SK-MEL-5 (cell line): ENCODE data around the gene TRMT1. TPM values are rescaled to one million over a fixed set of nuclear protein-coding genes. Genes with fewer than 3 reads are reported as not detected.
"Not testable (repeated sequence)": the region's sequence is repeated elsewhere in the genome, so short reads cannot be mapped to it uniquely, and the experiment has no call there.

Experiments
- DNase-seq: peaks from one replicate; pipeline ENCODE4 v3.0.0-alpha.2; 2016; ENCODE audit warnings: low read depth, low spot score
- in situ Hi-C: cut with HindIII; loops from 2 replicates; pipeline ENCODE4 v1.10.0; 2016; ENCODE audit warnings: low sequenced_read_pairs, high pct_unique_total_duplicates, low pct_unique_long_range_greater_than_20kb
- polyA plus RNA-seq, 2 experiments: library from polyadenylated mRNA; depleted of rRNA; stranded (reverse); fragments of >200 nt; gene quantifications; 2 replicates each; pipeline ENCODE4 v1.2.3, GENCODE V29; 2015
- total RNA-seq: library from RNA; depleted of rRNA; stranded (reverse); fragments of >200 nt; shearing (Covaris generic); gene quantifications from 2 replicates; pipeline ENCODE4 v1.2.3, GENCODE V29; 2014; rRNA removed

Gene TRMT1
- 32.9 and 36.8 TPM in 2 replicates for total RNA-seq
- 44.7 and 45.1 TPM in 2 replicates for polyA plus RNA-seq (2015; cell fraction: cytosol; rRNA removed)
- 503 and 597 TPM in 2 replicates for polyA plus RNA-seq (2015; cell fraction: nucleus; rRNA removed)

GRCh38 chr19:13116282-13117175, at the start of gene TRMT1:
Gene TRMT1 (minus strand): TSS chr19:13116740. CDS start chr19:13116399, 341 bp downstream.
- in situ Hi-C loops = no loop called here
- peak; percentile 91 for DNase-seq

GRCh38 chr19:13166151-13166550, 49.6 kb upstream of the TRMT1 start:
- in situ Hi-C loops = not testable (repeated sequence)

DNA sequence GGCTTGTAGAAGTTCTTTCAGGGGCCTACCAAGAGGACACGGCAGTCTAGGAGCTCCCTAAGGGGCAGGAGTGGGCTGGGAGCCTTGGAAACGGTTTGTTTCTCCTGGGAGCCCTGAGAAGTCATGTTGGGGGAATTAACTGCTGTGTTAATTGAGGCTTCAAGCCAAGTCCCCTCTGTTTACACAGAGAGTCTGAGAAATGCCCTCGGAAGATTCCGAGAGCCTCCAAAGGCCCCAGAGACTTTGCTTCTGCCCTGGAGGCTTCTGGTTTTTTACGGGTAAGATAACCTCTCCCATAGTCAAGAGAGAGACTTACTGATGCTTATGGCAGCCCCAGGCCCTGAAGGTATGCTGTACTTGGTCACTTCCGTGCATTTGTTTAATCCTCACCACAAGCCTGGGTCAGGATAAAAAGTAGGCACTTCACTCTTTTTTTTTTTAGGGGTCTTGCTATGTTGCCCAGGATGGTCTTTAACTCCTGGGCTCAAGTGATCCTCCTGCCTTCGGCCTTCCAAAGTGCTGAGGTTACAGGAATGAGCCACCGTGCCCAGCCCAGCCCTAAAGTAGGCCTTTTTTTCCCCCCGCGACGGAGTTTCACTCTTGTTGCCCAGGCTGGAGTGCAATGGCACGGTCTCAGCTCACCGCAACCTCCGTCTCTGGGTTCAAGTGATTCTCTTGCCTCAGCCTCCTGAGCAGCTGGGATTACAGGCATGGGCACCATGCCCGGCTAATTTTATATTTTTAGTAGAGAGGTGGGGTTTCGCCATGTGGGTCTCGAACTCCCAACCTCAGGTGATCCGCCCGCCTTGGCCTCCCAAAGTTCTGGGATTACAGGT, 48.8 kb upstream of the TRMT1 start:
- in situ Hi-C loops = no loop called here
- DNase-seq = no peak

More at GRCh38 chr19:13166151-13166550, 49.6 kb upstream of the TRMT1 start:
- not testable (repeated sequence) for DNase-seq

- peak; percentile 86 for DNase-seq
- in situ Hi-C loops = no loop called here
Measured at GRCh38 chr19:13164343-13165161, 48.0 kb upstream of the TRMT1 start.

GRCh38 chr19:13163609-13164342, 47.2 kb upstream of the TRMT1 start:
- in situ Hi-C loops = no loop called here
- DNase-seq = peak; percentile 83

DNA sequence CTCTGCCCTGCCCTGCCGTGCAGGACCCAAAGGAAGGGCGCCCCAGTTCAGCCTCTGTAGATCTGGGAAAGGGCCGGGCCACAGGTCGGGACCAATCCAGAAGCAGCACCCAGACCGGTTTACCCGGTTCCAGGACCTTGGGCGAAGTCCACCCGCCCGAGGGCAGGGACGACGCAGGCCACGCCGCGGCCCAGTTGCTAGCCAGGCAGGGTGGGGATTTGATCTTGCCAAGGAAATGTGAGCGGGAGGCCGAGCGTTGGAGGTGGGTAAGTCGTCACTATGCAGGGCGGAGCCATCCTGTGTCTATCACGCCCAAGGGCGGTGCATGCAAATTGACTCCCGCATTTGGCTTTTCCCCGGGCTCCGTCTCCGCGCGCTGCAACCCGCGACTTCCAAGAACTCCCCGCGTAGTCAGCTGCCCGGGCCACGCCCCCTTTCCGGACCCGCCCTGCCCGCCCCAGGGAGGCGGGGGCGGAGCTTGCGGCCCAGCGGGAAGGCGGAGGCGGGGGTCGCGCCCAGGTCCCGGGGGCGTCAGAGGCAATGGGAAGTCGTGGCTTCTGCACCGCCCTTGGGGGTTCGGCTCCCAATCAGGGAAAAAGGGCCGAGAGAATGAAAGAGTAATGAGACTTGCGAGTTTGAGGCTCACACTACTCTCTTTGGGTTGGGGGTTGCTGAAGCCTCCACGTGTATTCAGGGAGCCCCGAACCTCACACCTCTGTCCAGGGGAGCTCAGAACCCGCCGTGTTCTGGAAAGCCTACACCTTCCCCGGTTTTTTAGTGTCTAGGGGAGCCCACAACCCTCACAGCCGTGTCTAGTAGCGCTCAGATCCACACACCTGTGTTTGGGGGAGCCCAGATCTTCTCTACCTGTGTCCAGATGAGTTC, 46.4 kb upstream of the TRMT1 start:
- in situ Hi-C loops = no loop called here
- DNase-seq = peak; percentile 95

GRCh38 chr19:13160557-13160956, 44.0 kb upstream of the TRMT1 start:
- DNase-seq = no peak
- in situ Hi-C loops = no loop called here

DNA sequence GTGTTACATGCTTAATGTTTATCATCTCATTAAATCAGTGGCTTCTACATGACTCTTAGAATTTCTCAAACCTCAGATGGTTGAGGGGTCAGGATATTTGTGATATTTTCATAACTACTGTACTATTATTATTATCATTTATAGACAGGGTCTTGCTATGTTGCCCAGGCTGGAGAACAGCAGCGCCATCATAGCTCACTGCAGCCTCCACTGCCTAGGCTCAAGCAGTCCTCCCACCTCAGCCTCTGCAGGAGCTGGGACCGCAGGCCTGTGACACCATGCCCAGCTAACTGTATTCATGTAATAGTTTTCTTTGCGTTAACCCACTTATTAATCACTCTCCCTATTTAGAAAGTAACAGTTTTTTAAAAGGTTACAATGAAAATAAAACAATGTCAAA, 43.2 kb upstream of the TRMT1 start:
- in situ Hi-C loops = no loop called here
- no peak for DNase-seq

DNA sequence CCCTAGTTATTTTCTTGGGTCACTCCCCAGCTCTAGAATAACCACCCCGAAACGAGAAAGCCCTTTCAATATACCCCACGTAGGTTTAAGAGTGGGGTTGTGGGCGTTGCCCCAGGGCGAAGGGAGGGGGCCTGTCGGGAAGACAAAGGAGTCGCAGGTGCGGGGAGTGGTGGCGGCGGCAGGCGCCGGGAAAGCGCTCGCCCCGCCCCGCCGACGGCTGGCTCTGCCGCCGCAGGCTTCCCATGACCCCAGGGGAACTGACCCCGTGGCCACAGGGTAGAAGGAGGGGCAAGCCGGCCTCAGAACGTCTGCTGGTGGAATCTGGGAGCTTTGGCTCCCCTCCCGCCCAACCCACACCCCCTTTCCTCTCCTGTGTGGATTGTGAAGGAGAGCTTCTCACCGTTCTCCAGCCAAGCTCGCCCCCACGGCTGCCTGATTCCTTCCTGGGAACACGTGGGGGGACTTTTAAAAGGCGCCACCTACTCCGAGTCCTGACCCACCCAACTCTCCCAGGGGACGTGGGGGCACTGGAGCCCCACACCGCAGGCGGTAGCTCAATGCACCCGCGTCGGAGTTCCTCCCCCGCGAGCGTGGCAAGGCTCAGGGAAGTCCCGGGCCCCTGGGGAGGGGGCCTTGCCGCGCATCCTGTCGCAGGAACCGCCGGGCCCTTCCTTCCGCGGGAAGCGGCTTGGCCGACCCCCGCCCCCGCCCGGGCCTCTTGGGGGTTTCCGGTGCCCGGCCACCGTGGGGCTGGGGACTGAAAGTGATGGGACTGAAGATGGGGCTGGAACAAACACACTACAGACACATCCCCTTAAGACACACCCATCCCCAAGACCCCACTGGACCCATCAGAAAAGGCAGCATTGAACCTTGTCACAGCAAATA, 39.2 kb upstream of the TRMT1 start:
- DNase-seq = peak; percentile 43
- in situ Hi-C loops = no loop called here

DNA sequence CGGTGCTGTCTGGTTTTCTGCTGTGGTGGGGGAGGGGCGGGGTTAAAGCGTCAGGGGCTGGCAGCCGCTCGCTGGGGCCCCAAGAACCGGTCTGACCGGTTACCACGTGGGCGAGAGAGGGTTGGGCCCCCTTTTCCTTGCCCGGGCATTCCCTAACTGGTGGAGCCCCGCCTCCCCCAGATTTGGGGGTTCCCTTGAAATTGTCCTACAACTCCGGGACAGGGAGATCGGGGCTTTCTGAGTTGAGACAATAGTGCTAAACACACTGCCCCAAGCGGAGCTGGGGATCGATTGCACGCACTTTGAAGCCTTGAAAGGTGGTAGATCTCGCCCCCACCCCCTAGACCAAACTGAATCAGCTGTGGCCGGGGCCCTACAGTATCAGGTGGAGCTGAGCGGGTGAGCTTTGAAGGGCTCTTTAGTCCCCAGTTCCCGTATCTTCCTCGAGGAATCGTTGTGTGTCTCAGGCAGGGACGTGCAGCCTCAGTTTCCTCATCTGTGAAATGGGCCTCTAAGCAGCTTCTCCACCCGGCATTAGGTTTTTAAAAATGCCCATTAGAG, 38.5 kb upstream of the TRMT1 start:
- in situ Hi-C loops = no loop called here
- no peak for DNase-seq

DNA sequence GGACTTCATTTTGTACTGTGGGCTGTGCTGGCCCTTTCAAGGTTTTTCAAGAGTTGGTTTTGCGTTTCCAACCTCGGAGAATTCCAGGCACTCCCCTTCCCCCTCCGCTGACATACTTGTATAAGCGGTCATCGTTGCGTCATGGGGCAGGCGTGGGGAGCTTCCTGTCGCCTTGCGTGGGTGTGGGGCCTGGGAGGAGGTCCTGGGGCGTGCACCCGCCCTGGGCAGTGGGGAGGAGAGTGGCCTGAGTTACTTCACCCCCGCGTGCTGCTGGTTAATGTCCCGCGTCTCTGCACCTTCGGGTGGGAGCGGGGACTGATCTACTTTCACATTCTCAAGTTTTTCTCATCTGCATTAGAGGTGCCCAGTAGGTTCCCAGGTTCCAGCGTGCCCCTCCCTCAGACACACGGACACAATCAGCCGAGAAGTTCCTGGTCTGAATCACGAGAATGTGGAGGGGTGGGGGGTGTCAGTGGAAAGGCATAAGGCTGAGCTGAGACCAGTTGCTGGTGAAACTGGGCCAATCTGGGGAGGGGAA, 37.8 kb upstream of the TRMT1 start:
- in situ Hi-C loops = no loop called here
- DNase-seq = peak; percentile 58

- DNase-seq = no peak
- in situ Hi-C loops = no loop called here
Measured at GRCh38 chr19:13153569-13154240, 37.2 kb upstream of the TRMT1 start.

- in situ Hi-C loops = no loop called here
- peak; percentile 94 for DNase-seq
Measured at GRCh38 chr19:13152974-13153568, 36.5 kb upstream of the TRMT1 start.
